Stimulated activated CD4-positive, alpha-beta T cell treated with anti-CD3 and anti-CD28 coated beads, Interleukin-12 subunit alpha, Interleukin-12 subunit beta, amount 100 ng/mL, for 4 hours (primary cell): ENCODE results near the gene TTC7B.
A peak's percentile ranks its signal among the peaks of the same experiment; 100 is the strongest.
"Not testable (repeated sequence)": the region's sequence is repeated elsewhere in the genome, so short reads cannot be mapped to it uniquely, and the experiment has no call there.

Experiments
- DNase-seq: peaks from one replicate; pipeline ENCODE4 v3.0.0-alpha.2; 2020

TTC7B gene, protein sequence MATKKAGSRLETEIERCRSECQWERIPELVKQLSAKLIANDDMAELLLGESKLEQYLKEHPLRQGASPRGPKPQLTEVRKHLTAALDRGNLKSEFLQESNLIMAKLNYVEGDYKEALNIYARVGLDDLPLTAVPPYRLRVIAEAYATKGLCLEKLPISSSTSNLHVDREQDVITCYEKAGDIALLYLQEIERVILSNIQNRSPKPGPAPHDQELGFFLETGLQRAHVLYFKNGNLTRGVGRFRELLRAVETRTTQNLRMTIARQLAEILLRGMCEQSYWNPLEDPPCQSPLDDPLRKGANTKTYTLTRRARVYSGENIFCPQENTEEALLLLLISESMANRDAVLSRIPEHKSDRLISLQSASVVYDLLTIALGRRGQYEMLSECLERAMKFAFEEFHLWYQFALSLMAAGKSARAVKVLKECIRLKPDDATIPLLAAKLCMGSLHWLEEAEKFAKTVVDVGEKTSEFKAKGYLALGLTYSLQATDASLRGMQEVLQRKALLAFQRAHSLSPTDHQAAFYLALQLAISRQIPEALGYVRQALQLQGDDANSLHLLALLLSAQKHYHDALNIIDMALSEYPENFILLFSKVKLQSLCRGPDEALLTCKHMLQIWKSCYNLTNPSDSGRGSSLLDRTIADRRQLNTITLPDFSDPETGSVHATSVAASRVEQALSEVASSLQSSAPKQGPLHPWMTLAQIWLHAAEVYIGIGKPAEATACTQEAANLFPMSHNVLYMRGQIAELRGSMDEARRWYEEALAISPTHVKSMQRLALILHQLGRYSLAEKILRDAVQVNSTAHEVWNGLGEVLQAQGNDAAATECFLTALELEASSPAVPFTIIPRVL

DNA sequence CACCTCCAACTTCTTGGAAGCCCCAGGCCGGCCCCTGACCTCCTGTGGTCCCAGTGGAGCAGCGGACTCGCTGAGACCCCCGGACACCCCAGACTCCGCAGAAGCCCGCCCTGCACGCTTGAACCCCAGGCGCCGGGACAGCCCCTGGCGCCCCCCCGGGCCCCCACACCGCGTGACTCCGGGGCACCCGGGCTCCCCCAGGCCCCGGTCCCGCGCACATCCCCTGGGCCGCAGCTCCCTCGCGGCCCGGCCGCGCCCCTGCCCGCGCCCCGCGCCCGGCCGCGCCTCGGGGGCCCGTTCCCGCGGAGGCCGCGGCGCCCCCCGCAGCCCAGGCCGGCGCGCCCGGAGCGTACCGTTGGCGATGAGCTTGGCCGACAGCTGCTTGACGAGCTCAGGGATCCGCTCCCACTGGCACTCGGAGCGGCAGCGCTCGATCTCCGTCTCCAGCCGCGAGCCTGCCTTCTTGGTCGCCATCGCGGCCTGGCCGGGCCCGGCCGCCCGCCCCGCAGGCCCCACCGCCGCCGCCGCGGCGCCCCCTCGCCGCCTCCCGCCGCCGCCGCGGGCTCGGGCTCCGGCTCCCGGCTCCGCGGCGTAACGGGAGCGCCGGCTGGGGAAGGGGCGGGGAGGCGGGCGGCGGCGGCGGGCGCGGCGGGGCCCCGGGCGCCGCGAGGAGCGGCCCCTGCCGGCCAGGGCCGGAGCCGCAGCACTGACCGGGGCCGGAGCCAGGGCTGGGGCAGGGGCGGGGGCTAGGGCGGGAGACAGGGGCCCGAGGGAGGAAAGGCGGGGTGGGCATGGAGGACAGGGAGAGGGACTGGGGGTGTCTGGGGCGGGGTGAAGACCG lies at the start of gene TTC7B:
TSS of gene TTC7B (minus strand) at position 609 of the 841 bp plus-strand sequence. CDS start at position 474, 135 bp downstream.
- peak; percentile 33 for DNase-seq

DNA sequence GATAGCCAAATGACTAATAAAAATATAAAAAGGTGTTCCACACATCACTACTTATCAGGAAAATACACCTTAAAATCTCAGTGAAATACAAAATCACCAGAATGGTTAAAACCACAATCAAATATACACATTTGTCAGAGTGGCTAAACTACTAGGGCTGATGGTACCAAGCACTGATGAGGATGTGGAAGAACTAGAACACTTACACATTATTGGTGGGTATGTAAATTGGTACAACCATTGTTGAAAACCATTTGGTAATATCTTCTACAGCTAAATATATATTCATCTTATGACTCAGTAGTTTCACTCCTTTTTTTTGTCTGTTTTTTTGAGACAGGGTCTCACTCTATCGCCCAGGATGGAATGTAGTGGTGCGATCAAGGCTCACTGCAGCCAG lies 48.5 kb upstream of the TTC7B start:
- DNase-seq, result no peak

DNA sequence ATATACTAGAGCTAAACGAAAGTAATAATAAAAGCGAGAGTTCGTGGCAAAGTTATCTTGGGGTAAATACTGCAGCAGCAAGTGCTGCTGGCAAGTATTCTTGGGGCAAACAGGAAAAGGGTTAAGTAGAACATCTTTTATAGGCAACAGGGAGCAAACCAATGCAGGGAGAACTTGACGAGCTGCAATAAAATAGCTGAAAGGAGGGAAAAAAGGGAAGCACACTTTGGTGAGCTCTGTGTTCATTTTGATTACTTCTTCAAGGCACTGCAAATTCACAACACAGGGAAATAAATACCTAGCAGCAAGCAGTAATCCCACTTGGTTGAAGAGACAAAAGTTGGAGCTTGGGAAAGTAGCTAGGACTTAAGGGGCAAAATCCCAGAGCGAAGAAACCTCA lies 42.3 kb upstream of the TTC7B start:
- DNase-seq, result no peak

DNA sequence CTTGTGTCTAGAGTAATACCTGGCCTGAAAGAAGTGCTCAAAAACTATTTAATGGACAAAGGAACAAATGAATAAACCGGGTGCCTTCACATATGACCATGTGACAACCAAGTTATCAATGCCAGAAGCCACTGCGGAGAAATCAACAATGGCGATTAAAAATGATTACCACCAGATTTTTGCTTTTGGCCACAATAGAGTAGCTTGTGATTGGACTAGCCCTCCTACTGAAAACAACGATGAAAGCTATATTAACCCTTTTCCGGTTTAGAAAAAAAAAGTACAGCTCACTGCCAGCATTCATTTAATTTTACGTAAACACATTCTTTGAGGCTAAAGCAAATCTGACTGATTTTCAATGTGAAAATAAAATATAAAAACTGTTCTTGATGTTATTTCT lies 41.6 kb upstream of the TTC7B start:
- no peak for DNase-seq

DNA sequence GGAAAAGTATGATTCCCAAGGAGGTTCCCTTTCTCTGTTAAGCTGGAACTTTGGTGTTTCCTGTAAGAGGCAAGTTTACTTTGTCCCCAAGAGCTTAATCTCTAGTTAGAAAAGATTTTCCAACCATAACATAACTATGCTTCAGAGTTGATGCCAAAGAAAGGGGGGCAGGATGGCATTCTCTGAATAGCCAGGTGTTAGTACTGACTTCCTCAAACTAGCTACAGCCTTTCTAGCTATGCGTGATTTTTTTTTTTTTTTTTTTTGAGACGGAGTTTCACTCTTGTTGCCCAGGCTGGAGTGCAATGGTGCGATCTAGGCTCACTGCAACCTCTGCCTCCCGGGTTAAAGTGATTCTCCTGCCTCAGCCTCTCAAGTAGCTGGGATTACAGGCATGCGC lies 39.9 kb upstream of the TTC7B start:
- not testable (repeated sequence) for DNase-seq

DNA sequence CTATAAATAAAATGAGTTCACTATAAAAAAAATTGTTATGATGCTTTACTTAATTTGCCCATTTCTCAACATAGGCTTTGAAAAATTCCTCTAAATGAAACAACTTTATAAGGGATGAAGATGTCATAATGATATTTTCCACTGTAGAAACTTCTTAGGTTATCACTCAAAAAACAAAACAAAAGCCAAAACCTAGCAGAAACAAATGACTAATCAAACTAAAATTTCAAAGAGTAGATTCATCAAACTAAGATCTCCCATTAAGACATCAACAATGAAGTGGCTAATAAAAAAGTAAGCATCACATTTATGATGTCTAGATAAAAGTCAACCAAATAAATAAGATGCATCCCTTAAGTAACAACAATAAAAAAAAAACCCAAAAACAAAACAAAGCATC lies 36.9 kb upstream of the TTC7B start:
- DNase-seq, result no peak

DNA sequence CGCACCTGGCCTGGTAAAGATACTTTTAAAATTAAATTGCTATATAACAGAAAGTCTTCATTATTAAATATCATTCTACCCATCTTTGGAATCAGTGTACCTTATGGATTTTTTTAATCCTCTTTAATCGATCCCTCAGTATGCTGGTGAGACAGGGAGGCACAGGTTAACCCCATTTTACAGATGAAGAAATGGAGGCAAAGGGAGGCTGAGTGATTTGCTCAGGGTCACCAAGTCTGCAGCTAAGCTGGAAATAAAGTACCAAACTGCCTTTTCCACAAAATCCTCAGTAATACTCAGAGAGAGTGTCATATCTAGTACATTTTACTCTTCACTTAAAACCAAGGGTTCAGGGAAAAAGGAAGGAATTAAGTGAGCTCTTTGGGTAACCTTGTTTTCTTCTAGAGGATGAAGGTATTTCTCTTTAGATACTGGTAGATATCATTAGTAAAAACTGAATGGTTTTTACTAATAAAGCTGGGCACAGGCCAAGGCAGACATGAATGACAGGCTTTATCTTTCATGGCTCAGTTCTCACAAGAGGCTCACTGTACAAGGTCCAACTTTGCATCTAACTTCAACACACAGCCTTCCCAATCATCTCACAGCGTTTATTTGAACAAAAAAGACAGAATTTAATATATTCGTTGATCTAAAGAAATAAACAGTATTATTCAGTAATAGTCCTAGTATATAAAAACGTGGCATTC lies 35.3 kb upstream of the TTC7B start:
- no peak for DNase-seq

DNA sequence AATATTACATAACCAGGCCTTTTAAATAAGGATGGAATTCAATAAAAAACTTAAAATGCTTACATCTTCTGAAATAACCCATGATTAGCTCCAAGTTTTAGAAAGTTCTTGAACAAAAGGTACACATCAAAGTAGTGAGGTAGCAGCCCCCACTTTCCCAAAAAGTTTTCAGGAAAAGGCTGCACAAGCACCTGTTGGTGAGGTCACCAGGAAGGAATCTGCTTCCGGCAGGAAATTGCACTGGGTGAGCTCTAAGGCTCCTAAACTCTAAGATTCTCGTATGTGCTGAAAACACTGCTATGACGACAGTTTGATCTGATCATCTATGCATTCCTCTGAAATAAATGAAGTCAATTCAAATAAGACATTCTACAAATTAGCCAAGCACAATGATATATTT lies 34.3 kb upstream of the TTC7B start:
- DNase-seq, result no peak

DNA sequence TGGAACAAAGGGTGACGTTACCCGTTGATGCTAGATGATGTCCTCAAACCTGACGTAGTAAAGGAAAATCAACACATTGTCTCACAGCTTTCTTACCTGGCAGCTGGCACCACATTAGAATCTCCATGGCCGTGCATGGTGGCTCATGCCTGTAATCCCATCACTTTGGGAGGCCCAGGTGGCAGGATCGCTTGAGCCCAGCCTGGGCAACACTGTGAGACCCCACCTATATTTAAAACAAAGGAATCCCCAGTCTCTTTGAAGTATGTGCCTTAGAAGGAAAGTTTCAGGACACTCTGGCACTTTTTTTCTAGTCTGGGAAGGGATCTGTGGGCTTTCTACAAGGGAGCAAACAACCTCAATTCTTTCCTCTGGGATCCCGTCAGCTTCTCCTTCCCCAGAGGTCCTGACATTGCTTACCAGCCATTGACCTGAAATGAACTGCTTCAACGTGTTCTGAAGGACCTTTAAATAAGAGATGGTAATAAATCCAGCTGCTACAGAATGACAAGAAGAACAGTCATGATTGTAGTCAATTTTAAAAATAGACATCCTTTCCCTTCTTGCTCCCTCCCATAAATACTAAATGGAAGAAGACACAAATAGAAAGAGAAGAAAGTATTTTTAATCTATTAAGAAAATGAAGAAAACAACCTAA lies 33.7 kb upstream of the TTC7B start:
- DNase-seq, result no peak

DNA sequence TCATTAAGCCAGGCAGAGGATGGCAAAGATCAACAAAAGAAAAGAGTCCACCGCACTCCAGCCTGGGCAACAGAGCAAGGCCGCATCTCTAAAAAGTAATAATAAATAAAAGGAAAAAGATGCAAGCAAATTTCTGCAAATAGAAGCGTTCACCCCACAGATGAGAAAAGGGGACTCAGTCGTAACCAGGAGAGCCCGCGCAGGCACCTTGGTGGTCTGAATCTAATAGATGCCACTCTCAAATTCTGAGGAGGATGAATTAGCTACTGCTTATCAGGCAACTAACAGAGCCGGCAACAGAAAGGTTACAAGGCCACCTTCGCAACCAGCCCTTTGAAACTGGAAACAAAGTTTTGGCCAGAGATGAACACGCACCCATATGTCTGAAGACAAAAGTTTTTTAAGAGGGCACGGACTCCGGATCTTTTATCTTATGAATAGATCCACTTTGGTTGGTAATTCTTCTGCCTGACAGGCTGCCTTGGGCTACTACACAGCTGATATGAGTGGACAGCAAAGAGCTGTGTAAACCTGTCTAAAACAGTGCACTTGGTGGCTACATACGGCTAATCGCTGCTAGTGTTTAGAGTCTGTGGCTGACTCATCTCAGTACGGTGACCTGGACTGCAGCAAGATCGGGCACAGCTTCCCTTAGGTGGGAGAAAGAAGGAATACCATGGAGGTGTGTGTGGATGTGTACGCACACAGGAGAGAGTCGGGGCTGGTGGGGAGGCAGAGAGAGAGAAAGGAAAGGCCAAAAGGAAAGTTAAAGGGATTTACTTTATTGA lies 32.9 kb upstream of the TTC7B start:
- no peak for DNase-seq

DNA sequence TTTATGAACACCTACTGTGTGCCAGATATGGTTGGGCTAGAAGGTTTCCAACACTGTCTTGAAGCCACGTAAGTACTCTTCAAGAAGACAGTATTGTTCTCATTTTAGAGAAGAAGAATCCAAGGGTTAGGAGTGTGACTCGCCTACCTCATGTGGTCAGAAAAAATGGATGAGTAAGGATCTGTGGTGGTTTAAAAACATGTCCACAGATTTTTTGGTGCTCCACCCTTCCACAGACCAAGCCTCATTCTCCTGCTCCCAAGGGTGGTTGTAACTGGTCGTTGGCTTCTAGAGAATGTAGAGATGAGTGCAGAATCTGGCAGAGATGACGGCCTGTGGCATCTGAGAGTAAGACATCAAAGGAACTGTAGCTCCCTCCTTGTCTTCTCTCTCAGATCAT lies 30.3 kb upstream of the TTC7B start:
- no peak for DNase-seq

DNA sequence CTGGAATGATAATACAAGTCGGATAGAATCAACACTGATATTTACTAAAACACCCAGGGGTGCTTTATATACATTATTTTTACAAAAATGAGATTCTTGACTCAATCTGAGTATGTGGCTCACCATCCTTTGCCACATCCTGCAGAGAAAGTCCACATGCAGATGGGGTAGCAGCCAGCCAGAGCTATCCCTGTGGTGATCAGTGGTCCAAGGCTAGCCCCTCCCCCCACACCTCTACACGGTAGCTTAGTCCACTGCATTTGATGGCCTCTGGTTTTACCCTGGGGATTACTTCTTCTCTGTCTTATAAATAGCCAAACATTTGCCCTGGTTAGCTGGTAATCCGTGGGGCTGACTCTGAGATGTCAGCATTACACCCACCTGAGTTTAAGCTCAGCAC lies 28.1 kb upstream of the TTC7B start:
- no peak for DNase-seq

DNA sequence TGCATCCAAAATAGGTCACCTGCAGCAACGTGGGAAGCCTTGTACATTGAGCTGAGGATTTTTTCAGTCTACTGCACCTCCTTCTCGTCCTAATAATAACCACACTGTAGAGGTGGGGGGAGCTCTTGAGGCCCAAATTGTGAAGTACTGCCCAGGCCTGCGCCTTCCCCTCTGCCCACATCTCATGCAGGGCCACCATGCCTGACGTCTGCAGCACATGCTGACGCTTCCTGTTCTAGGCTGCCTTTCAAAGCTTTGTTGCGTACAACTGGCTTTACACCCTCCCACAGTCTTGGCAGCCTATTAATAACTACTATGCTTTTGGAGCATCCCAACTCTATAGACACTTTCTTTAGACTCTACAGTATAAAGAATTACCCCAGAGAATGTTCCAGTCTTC lies 26.5 kb upstream of the TTC7B start:
- no peak for DNase-seq

DNA sequence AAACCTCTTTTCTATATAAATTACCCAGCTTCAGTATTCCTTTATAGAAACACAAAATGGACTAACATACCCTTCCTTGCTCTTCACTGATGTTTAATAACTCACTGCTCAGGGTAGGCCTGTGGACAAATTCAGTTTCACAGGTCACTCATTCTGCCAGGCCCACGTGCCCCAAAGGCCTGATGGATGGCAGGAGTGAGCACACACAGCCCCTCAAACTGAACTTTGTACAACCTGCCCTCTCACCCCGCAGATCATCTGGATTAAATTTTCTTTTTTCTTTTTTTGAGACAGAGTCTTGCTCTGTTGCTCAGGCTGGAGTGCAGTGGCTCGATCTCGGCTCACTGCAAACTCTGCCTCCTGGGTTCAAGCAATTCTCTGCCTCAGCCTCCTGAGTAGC lies 24.4 kb upstream of the TTC7B start:
- not testable (repeated sequence) for DNase-seq

DNA sequence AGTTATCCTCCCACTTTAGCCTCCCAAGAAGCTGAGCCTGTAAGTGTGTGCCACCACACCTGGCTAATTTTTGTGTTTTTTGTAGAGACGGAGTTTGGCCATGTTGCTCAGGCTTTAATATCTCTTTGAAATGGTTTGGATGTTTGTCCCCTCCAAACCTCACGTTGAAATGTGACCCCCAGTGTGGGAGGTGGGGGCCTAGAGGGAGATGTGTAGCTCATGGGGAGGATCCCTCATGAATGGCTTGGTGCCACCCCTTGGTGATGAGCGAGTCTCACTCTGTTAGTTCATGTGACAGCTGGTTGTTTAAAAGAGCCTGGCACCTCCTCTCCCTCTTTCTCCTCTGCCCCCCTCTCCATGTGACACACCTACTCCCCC lies 23.6 kb upstream of the TTC7B start:
- no peak for DNase-seq

DNA sequence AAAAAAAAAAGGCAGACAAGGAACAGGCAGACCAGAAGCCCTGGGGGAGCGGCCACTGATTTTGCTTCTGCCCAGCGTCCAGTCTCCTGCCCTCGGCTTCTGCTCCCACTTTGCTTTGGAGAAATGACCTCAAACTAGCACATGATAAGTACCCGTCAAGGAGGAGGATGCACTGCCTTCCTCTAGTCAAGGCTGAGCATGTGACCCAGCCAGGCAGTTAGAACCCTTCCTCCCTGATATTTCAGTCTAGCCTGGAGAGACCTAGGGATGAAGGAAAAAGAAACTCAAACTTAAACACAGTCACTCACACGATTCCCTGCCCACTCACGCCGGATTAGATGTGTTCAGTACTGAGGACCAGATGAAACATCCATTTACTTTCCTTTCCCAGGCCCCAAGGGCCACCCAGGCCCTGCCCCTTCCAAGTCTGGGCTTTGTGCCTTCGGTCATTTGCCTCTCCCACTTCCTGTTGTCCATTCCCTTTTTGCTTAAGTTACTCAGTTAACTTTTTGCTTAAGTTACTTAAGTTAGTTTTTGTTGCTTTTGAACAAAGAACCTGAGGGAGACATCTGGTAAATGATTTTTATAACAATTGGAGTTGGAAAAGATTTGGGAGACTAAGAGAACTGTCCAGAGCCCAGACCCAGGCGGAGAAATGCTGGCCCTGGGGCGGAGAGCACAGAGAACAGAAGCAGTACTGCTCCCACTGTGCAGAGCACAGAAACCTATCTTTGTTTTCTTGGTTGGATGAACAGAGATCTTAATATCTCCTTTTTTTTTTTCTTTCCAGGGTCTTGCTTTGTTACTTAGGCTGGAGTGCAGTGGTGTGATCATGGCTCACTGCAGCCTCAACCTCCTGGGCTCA lies 23.0 kb upstream of the TTC7B start:
- DNase-seq, result no peak

DNA sequence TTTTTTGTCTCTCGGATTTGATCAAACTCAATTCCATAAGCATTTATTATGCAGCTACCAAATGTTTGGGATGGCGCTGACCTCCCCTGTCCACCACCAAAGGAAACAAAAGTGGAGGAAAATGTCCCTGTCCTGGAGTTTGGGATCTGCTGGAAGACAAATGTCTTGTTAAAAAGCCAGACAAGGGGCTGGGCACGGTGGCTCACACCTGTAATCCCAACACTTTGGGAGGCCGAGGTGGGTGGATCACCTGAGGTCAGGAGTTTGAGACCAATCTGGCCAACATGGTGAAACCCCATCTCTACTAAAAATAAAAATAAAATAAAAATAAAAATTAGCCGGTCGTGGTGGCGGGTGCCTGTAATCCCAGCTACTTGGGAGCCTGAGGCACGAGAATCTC lies 22.3 kb upstream of the TTC7B start:
- DNase-seq, result not testable (repeated sequence)

DNA sequence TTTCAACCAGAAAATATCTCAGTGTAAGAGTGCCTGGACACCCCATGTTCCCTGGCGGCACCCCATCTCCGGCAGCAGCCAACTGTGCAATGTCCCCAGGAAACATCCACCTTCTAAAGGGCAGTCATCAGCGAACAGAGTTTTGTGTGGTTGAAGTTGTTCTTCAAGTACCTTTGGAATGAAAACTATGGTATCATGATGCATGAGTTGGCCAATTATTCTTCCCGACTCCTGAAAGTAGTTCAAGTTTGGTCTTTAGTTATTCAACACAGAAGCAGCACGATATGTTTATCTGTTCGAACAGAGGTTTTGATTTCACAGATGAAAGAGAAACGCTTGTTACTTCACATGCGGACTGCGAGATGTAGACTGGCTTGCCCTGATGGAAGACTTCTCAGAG lies 21.1 kb upstream of the TTC7B start:
- no peak for DNase-seq

DNA sequence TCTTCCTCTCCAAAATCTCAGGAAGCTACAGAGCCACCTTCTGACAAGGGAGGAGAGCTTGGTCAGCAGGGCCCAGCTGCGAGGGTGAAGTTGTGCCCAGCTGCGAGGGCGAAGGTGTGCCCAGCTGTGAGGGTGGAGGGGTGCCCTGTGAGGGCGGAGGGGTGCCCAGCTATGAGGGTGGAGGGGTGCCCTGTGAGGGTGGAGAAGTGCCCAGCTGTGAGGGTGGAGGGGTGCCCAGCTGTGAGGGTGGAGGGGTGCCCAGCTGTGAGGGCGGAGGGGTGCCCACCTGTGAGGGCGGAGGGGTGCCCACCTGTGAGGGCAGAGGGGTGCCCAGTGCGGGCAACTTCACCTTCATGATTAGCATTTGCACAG lies 20.4 kb upstream of the TTC7B start:
- DNase-seq, result no peak

DNA sequence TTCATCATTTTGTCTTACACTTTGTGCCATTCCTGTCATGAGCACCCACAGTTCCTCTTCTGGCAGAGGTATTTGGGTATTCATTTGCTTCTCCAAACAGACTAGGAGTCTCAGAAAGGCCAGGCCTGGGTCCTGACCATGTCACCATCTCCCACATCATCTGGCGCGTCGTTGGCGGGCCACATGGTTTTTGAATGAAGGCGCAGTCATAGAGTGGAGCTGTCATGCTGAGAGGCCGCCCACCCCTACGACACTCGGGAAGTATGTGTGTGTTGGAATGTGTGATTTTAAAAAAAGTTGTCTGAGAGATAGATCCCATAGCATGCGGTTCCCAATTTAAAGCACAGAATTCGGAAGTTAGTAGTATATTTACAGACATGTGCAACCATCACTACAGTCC lies 15.6 kb upstream of the TTC7B start:
- no peak for DNase-seq
